ENCODE data around the gene CHRND.

DNA sequence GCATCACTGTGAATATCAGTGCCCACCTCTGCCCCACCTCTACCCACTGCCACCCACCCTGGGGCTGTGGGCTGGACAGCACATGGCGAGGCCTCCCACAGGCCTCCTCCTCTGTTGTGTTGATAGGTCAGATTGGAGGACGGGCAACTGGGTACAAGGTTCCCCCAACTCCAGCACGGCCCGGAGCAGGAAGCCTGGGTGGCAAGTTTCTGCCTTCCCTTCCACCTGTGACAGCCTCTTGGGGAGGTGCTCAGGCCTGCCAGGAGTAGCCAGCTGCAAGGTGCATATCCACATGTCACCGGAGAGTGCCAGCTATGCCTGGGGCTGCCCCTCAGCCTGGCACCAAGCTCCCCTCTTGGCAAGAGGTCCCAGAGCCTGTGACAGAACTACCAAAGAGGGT, 31.4 kb upstream of the CHRND start:
- TF ChIP-seq CTCF (IDR thresholded peaks at IDR 0.05) (no peak), EP300 (IDR thresholded peaks at IDR 0.05) (no peak), POLR2A (IDR thresholded peaks at IDR 0.05) (no peak)
